Stomach (tissue), 4 donors: Measurements from ENCODE around the gene COL13A1.

Experiments
- CTCF ChIP-seq, 7 experiments: fragments of 450-650 bp in 4 of 7; fragments of 200-600 bp in 3 of 7; sonication (generic) in 3 of 7; IDR thresholded peaks; one replicate each; pipeline ENCODE4 v1.5.1; 2016 to 2019; ENCODE audit warnings: antibody characterized with exemption in 7 of 7, control low read depth in 2 of 7, mild to moderate bottlenecking in 1 of 7
- EP300 ChIP-seq: sonication (generic); formaldehyde crosslinking; IDR thresholded peaks from one replicate; pipeline ENCODE4 v1.6.1; 2017; ENCODE audit warnings: antibody characterized with exemption
- POLR2A ChIP-seq, 4 donors: fragments of 450-650 bp; IDR thresholded peaks; one replicate each; pipeline ENCODE4 v1.6.1; 2016; ENCODE audit warnings: antibody characterized with exemption in 4 of 4, control low read depth in 2 of 4, mild to moderate bottlenecking in 1 of 4, moderate library complexity in 1 of 4
- POLR2AphosphoS5 ChIP-seq, 3 donors: sonication (generic); formaldehyde crosslinking; IDR thresholded peaks; one replicate each; pipeline ENCODE4 v1.6.1; 2016; ENCODE audit warnings: antibody characterized with exemption in 3 of 3

DNA sequence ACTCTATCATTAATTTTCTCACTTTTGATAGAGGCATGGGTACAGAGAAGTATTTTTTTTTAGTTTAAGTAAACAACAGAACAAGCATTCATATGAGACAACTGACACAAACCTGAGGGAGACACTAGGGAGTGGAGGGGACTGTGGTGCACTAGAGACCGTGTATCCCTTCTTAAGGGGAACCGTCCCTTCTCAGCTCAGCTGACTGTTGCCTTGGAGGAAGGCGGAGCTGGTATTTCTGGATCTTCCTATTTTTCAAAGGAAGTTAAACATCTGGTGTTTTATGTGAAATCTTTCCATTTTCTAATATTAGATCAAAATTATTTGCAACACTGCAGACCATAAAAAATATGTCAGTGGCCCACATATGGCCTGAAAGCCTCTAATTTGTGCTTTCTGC lies 137.4 kb downstream of the COL13A1 start:
- no peak for TF ChIP-seq POLR2A (IDR thresholded peaks at IDR 0.05)
- no peak for TF ChIP-seq EP300
- TF ChIP-seq CTCF (IDR thresholded peaks at IDR 0.05): no peak
- no peak for TF ChIP-seq POLR2AphosphoS5 (IDR thresholded peaks at IDR 0.05)
